Sigmoid colon (tissue), 4 donors: ENCODE measurements around the gene TIMM8B.

Experiments used
- CTCF ChIP-seq, 4 experiments: fragments of 450-650 bp in 3 of 4; fragments of 200-600 bp in 1 of 4; IDR thresholded peaks; one replicate each; pipeline ENCODE4 v1.5.1; 2016 to 2019; ENCODE audit warnings: antibody characterized with exemption in 4 of 4, mild to moderate bottlenecking in 3 of 4, moderate library complexity in 2 of 4
- EP300 ChIP-seq, 4 donors: sonication (generic); formaldehyde crosslinking; IDR thresholded peaks; one replicate each; pipeline ENCODE4 v1.6.1; 2017; ENCODE audit warnings: antibody characterized with exemption in 4 of 4
- POLR2AphosphoS5 ChIP-seq, 4 donors: sonication (generic); formaldehyde crosslinking; IDR thresholded peaks; one replicate each; pipeline ENCODE4 v1.6.1; 2017; ENCODE audit warnings: antibody characterized with exemption in 4 of 4

- no peak for TF ChIP-seq CTCF (IDR thresholded peaks at IDR 0.05)
- no peak for TF ChIP-seq EP300 (IDR thresholded peaks at IDR 0.05)
- TF ChIP-seq POLR2AphosphoS5 (IDR thresholded peaks at IDR 0.05) = no peak
These were observed 9.6 kb upstream of the TIMM8B start for GRCh38 chr11:112096194-112096593.
